GM11168 (cell line): ENCODE results near the gene FCSK.
"Not testable (repeated sequence)": the region's sequence is repeated elsewhere in the genome, so short reads cannot be mapped to it uniquely, and the experiment has no call there.

ENCODE experiments used
- in situ Hi-C: fragments of 300-500 bp; cut with MboI; formaldehyde crosslinking; loops from one replicate; pipeline ENCODE4 v1.12.0; 2022; ENCODE audit warnings: low sequenced_read_pairs; ENCODE audit not compliant: unreplicated experiment

The FCSK gene

GRCh38 chr16:70454222-70455034 is at the start of gene FCSK:
Gene FCSK (plus strand): TSS chr16:70454595. CDS start chr16:70463191, 8,596 bp downstream.
- in situ Hi-C loops, result no loop called here

GRCh38 chr16:70406104-70406503 is 48.3 kb upstream of the FCSK start:
- in situ Hi-C loops, result not testable (repeated sequence)

- in situ Hi-C loops, result no loop called here
Observed at GRCh38 chr16:70407811-70408274, 46.6 kb upstream of the FCSK start.

- in situ Hi-C loops, result no loop called here
Observed at GRCh38 chr16:70410734-70411133, 43.7 kb upstream of the FCSK start.

GRCh38 chr16:70412385-70412784 is 42.0 kb upstream of the FCSK start:
- in situ Hi-C loops, result no loop called here

- in situ Hi-C loops, result not testable (repeated sequence)
Observed at GRCh38 chr16:70413572-70413971, 40.8 kb upstream of the FCSK start.

- in situ Hi-C loops, result no loop called here
Observed at GRCh38 chr16:70416748-70417616, 37.4 kb upstream of the FCSK start.

GRCh38 chr16:70417661-70418060 is 36.7 kb upstream of the FCSK start:
- in situ Hi-C loops, result no loop called here

- in situ Hi-C loops, result no loop called here
Observed at GRCh38 chr16:70418274-70418992, 36.0 kb upstream of the FCSK start.

GRCh38 chr16:70418993-70419318 is 35.4 kb upstream of the FCSK start:
- in situ Hi-C loops, result no loop called here

- in situ Hi-C loops, result no loop called here
Observed at GRCh38 chr16:70419384-70420327, 34.7 kb upstream of the FCSK start.

- in situ Hi-C loops, result no loop called here
Observed at GRCh38 chr16:70421014-70421413, 33.4 kb upstream of the FCSK start.

- in situ Hi-C loops, result no loop called here
Observed at GRCh38 chr16:70421473-70422311, 32.7 kb upstream of the FCSK start.

GRCh38 chr16:70422543-70422942 is 31.9 kb upstream of the FCSK start:
- in situ Hi-C loops, result no loop called here

GRCh38 chr16:70427786-70428177 is 26.6 kb upstream of the FCSK start:
- in situ Hi-C loops, result no loop called here

GRCh38 chr16:70428178-70428998 is 26.0 kb upstream of the FCSK start:
- in situ Hi-C loops, result no loop called here

GRCh38 chr16:70429888-70430666 is 24.3 kb upstream of the FCSK start:
- in situ Hi-C loops, result no loop called here
